Measurements from ENCODE around the gene GRM2. TPM values are rescaled to one million over a fixed set of nuclear protein-coding genes. Genes with fewer than 3 reads are reported as not detected.

Gene GRM2
- total RNA-seq, 1 experiment from 2014 or later: 5.6 TPM

GRCh38 chr3:51717446-51717845, 10.6 kb downstream of the GRM2 start:
- no peak overlapping the region for H3K4me3 ChIP-seq (ENCODE audit: low read depth, low read length, poor library complexity, severe bottlenecking)
- no peak for DNase-seq (ENCODE audit: low spot score)
- intact Hi-C loops (cut with micrococcal nuclease; ENCODE audit: unreplicated experiment): no loop called here
- ChIA-PET CTCF (no interaction called here), POLR2A (ENCODE audit: low non-redundant PET) (no interaction called here)
- TF ChIP-seq CTCF (conservative IDR thresholded peaks at IDR 0.05; ENCODE audit: low read depth, low read length) (no peak), EZH2 (IDR thresholded peaks at IDR 0.05; ENCODE audit: borderline replicate concordance, low read depth, low read length, poor library complexity, severe bottlenecking) (no peak)
- H3K36me3 ChIP-seq (ENCODE audit: insufficient read depth, low read length, poor library complexity, severe bottlenecking): no peaks in the 10 kb centered on the region
- H3K27ac ChIP-seq (ENCODE audit: low read depth, low read length, poor library complexity, severe bottlenecking): no peak overlapping the region
- no peaks in the 10 kb centered on the region for H3K4me1 ChIP-seq (ENCODE audit: insufficient read depth, low read length, poor library complexity, severe bottlenecking)
- H3K27me3 ChIP-seq (replicated peaks; ENCODE audit: insufficient read depth, low read depth, low read length, poor library complexity): no peaks in the 10 kb centered on the region
- H3K9me3 ChIP-seq (ENCODE audit: low read depth, low read length, poor library complexity, severe bottlenecking): no peaks in the 10 kb centered on the region
- no TSS peak for BruUV-seq (replicated peaks)

GRCh38 chr3:51717947-51718346, 11.1 kb downstream of the GRM2 start:
- BruUV-seq (replicated peaks): no TSS peak
- POLR2A ChIA-PET (ENCODE audit: low non-redundant PET): no interaction called here
- CTCF ChIA-PET: no interaction called here
- Histone ChIP-seq H3K36me3 (ENCODE audit: insufficient read depth, low read length, poor library complexity, severe bottlenecking) (no peaks in the 10 kb centered on the region), H3K9me3 (ENCODE audit: low read depth, low read length, poor library complexity, severe bottlenecking) (no peaks in the 10 kb centered on the region), H3K4me1 (ENCODE audit: insufficient read depth, low read length, poor library complexity, severe bottlenecking) (no peaks in the 10 kb centered on the region), H3K4me3 (ENCODE audit: low read depth, low read length, poor library complexity, severe bottlenecking) (no peak overlapping the region), H3K27ac (ENCODE audit: low read depth, low read length, poor library complexity, severe bottlenecking) (no peak overlapping the region), H3K27me3 (replicated peaks; ENCODE audit: insufficient read depth, low read depth, low read length, poor library complexity) (no peaks in the 10 kb centered on the region)
- intact Hi-C loops (cut with micrococcal nuclease; ENCODE audit: unreplicated experiment): no loop called here
- DNase-seq (ENCODE audit: low spot score): no peak
- TF ChIP-seq EZH2 (IDR thresholded peaks at IDR 0.05; ENCODE audit: borderline replicate concordance, low read depth, low read length, poor library complexity, severe bottlenecking): no peak
- TF ChIP-seq CTCF (conservative IDR thresholded peaks at IDR 0.05; ENCODE audit: low read depth, low read length): no peak

DNA sequence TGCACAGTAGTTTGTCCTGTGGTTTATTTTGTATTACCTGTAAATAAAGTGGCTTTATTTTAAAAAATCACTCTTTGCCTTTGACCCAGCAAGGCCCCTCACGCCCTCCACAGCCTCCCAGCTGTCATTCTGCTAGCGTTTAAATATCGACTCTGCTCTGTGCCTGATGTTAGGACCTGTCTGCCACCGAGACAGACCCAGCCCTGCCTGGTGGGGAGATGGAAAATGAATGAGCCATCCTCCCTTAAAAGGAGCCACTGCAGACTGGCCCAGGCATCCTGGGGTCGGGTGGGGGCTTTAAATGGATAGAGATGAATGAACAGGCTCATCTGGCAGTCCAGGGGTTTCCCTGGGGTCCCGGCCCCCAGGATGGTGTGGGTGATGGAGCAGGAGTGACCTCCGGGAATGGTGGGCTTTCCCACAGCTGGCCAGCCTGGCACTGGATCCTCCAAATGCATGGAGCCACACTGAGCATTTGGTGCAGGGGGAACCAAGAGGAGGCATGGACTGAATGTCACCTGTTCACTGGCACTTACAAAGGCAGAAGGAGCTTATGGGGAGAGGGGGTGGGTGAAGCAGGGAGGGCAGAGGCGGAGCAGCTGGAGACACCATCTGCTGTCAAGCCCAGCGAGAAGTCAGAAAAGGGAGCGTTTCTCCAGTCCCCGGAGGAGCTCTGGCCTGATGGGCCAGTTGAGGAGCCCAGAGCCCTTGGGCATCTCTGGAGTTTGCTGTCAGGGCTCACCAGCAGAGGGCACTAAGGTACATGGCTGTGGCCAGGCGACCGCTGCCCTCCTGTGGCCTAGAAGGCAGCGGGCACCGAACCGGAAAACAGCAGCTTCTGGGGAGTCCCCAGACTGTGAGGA, 11.9 kb downstream of the GRM2 start:
- H3K9me3 ChIP-seq (ENCODE audit: low read depth, low read length, poor library complexity, severe bottlenecking): no peaks in the 10 kb centered on the region
- DNase-seq (ENCODE audit: low spot score): peak; percentile 40
- no peak overlapping the region for H3K4me3 ChIP-seq (ENCODE audit: low read depth, low read length, poor library complexity, severe bottlenecking)
- ChIA-PET POLR2A (ENCODE audit: low non-redundant PET) (no interaction called here), CTCF (interaction anchor here (0.6 to 1.0 kb wide), 3 partner anchors 8 to 204 kb away, joined by 3 read pairs; no protein-coding TSS in a partner anchor)
- TF ChIP-seq CTCF (conservative IDR thresholded peaks at IDR 0.05; ENCODE audit: low read depth, low read length) (peak; percentile 66), EZH2 (IDR thresholded peaks at IDR 0.05; ENCODE audit: borderline replicate concordance, low read depth, low read length, poor library complexity, severe bottlenecking) (no peak)
- no peak overlapping the region for H3K27ac ChIP-seq (ENCODE audit: low read depth, low read length, poor library complexity, severe bottlenecking)
- no peaks in the 10 kb centered on the region for H3K27me3 ChIP-seq (replicated peaks; ENCODE audit: insufficient read depth, low read depth, low read length, poor library complexity)
- no peaks in the 10 kb centered on the region for H3K36me3 ChIP-seq (ENCODE audit: insufficient read depth, low read length, poor library complexity, severe bottlenecking)
- BruUV-seq (replicated peaks): no TSS peak
- intact Hi-C loops (cut with micrococcal nuclease; ENCODE audit: unreplicated experiment): no loop called here
- H3K4me1 ChIP-seq (ENCODE audit: insufficient read depth, low read length, poor library complexity, severe bottlenecking): no peaks in the 10 kb centered on the region

All from A673 (cell line).